Astrocyte (in vitro differentiated cells and primary cell): ENCODE results near the gene DAP3. TPM values are rescaled to one million over a fixed set of nuclear protein-coding genes. Genes with fewer than 3 reads are reported as not detected.
"Not testable (repeated sequence)": the region's sequence is repeated elsewhere in the genome, so short reads cannot be mapped to it uniquely, and the experiment has no call there.

Source experiments
- DNase-seq: peaks from one replicate; pipeline ENCODE4 v3.0.0-alpha.2; 2010; ENCODE audit warnings: low read depth
- FAIRE-seq: peaks from 2 replicates; lab custom pipeline; 2011; peaks lifted over from hg19 to GRCh38; lab: Jason Lieb, UNC
- H2AFZ ChIP-seq: 2 replicates; pipeline ENCODE4 v1.6.0; 2012; ENCODE audit warnings: low read depth, low read length, inconsistent platforms
- H3K27ac ChIP-seq: 2 replicates; pipeline ENCODE4 v1.5.1; 2011; ENCODE audit warnings: low read depth, low read length, inconsistent platforms
- H3K27me3 ChIP-seq: 2 replicates; pipeline ENCODE4 v1.6.0; 2011; ENCODE audit warnings: low read length, inconsistent platforms; ENCODE audit not compliant: insufficient read depth
- H3K36me3 ChIP-seq: 2 replicates; pipeline ENCODE4 v1.5.1; 2011; ENCODE audit warnings: low read length, inconsistent platforms; ENCODE audit not compliant: insufficient read depth
- H3K4me1 ChIP-seq: 2 replicates; pipeline ENCODE4 v1.5.1; 2011; ENCODE audit warnings: low read length, inconsistent platforms; ENCODE audit not compliant: insufficient read depth
- H3K4me2 ChIP-seq: 2 replicates; pipeline ENCODE4 v1.6.0; 2012; ENCODE audit warnings: low read length, inconsistent platforms
- H3K4me3 ChIP-seq: 2 replicates; pipeline ENCODE4 v1.5.1; 2011; ENCODE audit warnings: low read depth, mild to moderate bottlenecking, low read length, inconsistent platforms; ENCODE audit not compliant: insufficient read depth
- H3K79me2 ChIP-seq: 2 replicates; pipeline ENCODE4 v1.6.0; 2012; ENCODE audit warnings: mild to moderate bottlenecking, low read length, inconsistent platforms; ENCODE audit not compliant: insufficient read depth
- H3K9ac ChIP-seq: 2 replicates; pipeline ENCODE4 v1.6.0; 2012; ENCODE audit warnings: mild to moderate bottlenecking, low read length, inconsistent platforms
- H3K9me3 ChIP-seq: 2 replicates; pipeline ENCODE4 v1.5.1; 2012; ENCODE audit warnings: low read depth, mild to moderate bottlenecking, low read length, inconsistent platforms; ENCODE audit not compliant: insufficient read depth
- H4K20me1 ChIP-seq: 2 replicates; pipeline ENCODE4 v1.6.0; 2012; ENCODE audit warnings: low read length, inconsistent platforms; ENCODE audit not compliant: insufficient read depth
- H3K27ac Mint-ChIP-seq: one replicate; pipeline ENCODE4 v1.8.0; 2021; ENCODE audit warnings: mild to moderate bottlenecking, mixed read lengths; ENCODE audit not compliant: unreplicated experiment
- H3K27me3 Mint-ChIP-seq: one replicate; pipeline ENCODE4 v1.8.0; 2021; ENCODE audit warnings: low read depth, mixed read lengths; ENCODE audit not compliant: unreplicated experiment
- H3K36me3 Mint-ChIP-seq: one replicate; pipeline ENCODE4 v1.8.0; 2021; ENCODE audit warnings: low read depth, mixed read lengths; ENCODE audit not compliant: unreplicated experiment
- H3K4me1 Mint-ChIP-seq: one replicate; pipeline ENCODE4 v1.8.0; 2021; ENCODE audit warnings: low read depth, mixed read lengths; ENCODE audit not compliant: unreplicated experiment
- H3K4me3 Mint-ChIP-seq: one replicate; pipeline ENCODE4 v1.8.0; 2021; ENCODE audit warnings: mild to moderate bottlenecking, moderate library complexity, mixed read lengths; ENCODE audit not compliant: unreplicated experiment
- H3K9me3 Mint-ChIP-seq: one replicate; pipeline ENCODE4 v1.8.0; 2021; ENCODE audit warnings: mild to moderate bottlenecking, mixed read lengths; ENCODE audit not compliant: unreplicated experiment
- EZH2 ChIP-seq: IDR thresholded peaks from 2 replicates; pipeline ENCODE4 v1.6.1; 2012; ENCODE audit warnings: mild to moderate bottlenecking, low read length, inconsistent platforms; ENCODE audit not compliant: insufficient read depth
- total RNA-seq: library from RNA; stranded (reverse); gene quantifications from 2 replicates; pipeline ENCODE4 v1.2.1, GENCODE V29; 2021
- TF ChIP-seq, protein P1 (sequence below): IDR thresholded peaks from 2 replicates; pipeline ENCODE4 v1.5.1; 2011; ENCODE audit warnings: low read depth, mild to moderate bottlenecking, inconsistent platforms, low read length, moderate library complexity; ENCODE audit not compliant: insufficient read depth

DAP3 gene
- total RNA-seq, 1 donor from 2014 or later, result 108 TPM

DNA sequence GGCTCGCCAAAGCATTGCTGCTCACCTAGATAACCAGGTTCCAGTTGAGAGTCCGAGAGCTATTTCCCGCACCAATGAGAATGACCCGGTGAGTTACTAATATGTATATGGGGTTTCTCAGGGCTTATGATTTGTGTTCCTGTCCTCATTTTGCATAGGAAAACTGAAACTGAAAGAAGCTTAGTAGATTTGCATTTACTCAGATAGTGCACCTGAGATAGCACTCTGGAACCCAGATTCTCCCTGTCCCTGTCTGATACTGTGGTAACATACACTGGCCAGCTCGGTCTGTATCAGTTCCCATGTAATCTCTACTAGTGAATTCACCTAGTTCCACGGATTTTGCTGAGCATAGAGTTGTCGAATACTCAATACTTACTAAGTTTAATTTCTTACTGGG lies 28.1 kb downstream of the DAP3 start:
- H3K36me3 Mint-ChIP-seq, result peaks cover 16% of the 10 kb centered on the region
- H3K9me3 Mint-ChIP-seq, result no peaks in the 10 kb centered on the region
- Histone ChIP-seq H3K36me3 (peaks cover 4% of the 10 kb centered on the region), H3K9ac (no peak overlapping the region), H3K4me3 (no peak overlapping the region), H4K20me1 (peaks cover 27% of the 10 kb centered on the region), H3K4me2 (no peak overlapping the region), H2AFZ (no peak overlapping the region), H3K27me3 (no peaks in the 10 kb centered on the region), H3K79me2 (peaks cover 11% of the 10 kb centered on the region), H3K27ac (no peak overlapping the region), H3K4me1 (no peaks in the 10 kb centered on the region), H3K9me3 (no peaks in the 10 kb centered on the region)
- H3K27me3 Mint-ChIP-seq, result no peaks in the 10 kb centered on the region
- FAIRE-seq, result no peak
- no peak for TF ChIP-seq EZH2
- TF ChIP-seq, protein P1, sequence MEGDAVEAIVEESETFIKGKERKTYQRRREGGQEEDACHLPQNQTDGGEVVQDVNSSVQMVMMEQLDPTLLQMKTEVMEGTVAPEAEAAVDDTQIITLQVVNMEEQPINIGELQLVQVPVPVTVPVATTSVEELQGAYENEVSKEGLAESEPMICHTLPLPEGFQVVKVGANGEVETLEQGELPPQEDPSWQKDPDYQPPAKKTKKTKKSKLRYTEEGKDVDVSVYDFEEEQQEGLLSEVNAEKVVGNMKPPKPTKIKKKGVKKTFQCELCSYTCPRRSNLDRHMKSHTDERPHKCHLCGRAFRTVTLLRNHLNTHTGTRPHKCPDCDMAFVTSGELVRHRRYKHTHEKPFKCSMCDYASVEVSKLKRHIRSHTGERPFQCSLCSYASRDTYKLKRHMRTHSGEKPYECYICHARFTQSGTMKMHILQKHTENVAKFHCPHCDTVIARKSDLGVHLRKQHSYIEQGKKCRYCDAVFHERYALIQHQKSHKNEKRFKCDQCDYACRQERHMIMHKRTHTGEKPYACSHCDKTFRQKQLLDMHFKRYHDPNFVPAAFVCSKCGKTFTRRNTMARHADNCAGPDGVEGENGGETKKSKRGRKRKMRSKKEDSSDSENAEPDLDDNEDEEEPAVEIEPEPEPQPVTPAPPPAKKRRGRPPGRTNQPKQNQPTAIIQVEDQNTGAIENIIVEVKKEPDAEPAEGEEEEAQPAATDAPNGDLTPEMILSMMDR, result no peak
- no peak overlapping the region for H3K27ac Mint-ChIP-seq
- no peak overlapping the region for H3K4me3 Mint-ChIP-seq
- H3K4me1 Mint-ChIP-seq, result no peaks in the 10 kb centered on the region
- DNase-seq, result no peak

DNA sequence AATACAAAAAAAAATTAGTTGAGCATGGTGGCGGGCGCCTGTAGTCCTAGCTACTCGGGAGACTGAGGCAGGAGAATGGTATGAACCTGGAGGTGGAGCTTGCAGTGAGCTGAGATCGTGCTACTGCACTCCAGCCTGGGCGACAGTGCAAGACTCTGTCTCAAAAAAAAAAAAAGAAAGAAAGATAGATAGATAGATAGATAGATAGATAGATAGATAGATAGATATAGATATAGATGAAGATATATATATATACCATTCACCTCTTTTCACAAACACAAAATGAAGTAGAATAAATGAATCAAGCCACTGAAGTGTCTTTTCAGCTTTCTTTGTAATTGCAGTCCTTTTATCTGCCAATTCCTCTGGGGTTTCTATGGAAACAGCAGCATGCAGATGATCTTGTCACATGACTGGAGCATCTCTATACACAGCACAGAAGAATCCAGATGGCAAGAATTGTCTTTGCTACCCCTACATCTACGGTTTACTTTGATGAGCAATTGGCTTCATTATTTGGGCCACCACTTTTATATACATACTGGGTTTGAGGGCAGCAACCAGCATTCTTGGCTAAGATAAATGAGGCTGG lies 29.7 kb downstream of the DAP3 start:
- H3K36me3 ChIP-seq, H3K27ac ChIP-seq, DNase-seq, H3K4me2 ChIP-seq, H3K4me1 Mint-ChIP-seq, FAIRE-seq, H3K9me3 ChIP-seq, H2AFZ ChIP-seq, H3K27ac Mint-ChIP-seq, H3K4me3 ChIP-seq, H3K9me3 Mint-ChIP-seq, H3K27me3 Mint-ChIP-seq, H3K27me3 ChIP-seq, H3K4me3 Mint-ChIP-seq, H3K4me1 ChIP-seq, H3K9ac ChIP-seq: not testable (repeated sequence)
- H3K36me3 Mint-ChIP-seq, result peaks cover 11% of the 10 kb centered on the region
- H4K20me1 ChIP-seq, result peaks cover 24% of the 10 kb centered on the region
- H3K79me2 ChIP-seq, result peaks cover 11% of the 10 kb centered on the region

DNA sequence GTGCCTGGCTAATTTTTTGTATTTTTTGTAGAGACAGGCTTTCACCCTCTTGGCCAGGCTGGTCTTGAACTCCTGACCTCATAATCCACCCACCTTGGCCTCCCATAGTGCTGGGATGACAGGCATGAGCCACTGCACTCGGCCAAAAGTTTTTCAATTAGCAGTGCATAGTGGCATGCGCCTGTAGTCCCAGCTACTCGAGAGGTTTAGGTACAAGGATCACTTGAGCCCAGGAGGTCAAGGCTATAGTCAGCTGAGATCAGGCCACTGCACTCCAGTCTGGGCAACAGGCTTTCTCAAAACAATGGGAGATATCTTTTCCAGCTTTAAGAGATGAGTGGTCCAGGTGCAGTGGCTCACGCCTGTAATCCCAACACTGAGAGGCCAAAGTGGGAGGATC lies 30.8 kb downstream of the DAP3 start:
- no peaks in the 10 kb centered on the region for H3K4me1 Mint-ChIP-seq
- H3K9me3 ChIP-seq, result no peaks in the 10 kb centered on the region
- no peak overlapping the region for H3K4me3 Mint-ChIP-seq
- H3K27ac ChIP-seq, result no peak overlapping the region
- no peak overlapping the region for H3K4me2 ChIP-seq
- no peak for TF ChIP-seq EZH2
- TF ChIP-seq, protein P1, result no peak
- no peaks in the 10 kb centered on the region for H3K9me3 Mint-ChIP-seq
- H3K4me3 ChIP-seq, result no peak overlapping the region
- H3K36me3 ChIP-seq, result peaks cover 4% of the 10 kb centered on the region
- no peak overlapping the region for H2AFZ ChIP-seq
- H3K27ac Mint-ChIP-seq, result no peak overlapping the region
- no peaks in the 10 kb centered on the region for H3K27me3 Mint-ChIP-seq
- DNase-seq, result no peak
- peaks cover 4% of the 10 kb centered on the region for H3K79me2 ChIP-seq
- no peak for FAIRE-seq
- no peak overlapping the region for H3K9ac ChIP-seq
- no peaks in the 10 kb centered on the region for H3K4me1 ChIP-seq
- peaks cover 11% of the 10 kb centered on the region for H3K36me3 Mint-ChIP-seq
- no peaks in the 10 kb centered on the region for H3K27me3 ChIP-seq
- H4K20me1 ChIP-seq, result peaks cover 17% of the 10 kb centered on the region
